GM23338 (cell line): ENCODE data around the gene GABRB3. TPM values are rescaled to one million over a fixed set of nuclear protein-coding genes. Genes with fewer than 3 reads are reported as not detected.

Experiments used
- ATAC-seq: fragments of 200-7000 bp; cut with Tn5 transposase; 3 replicates; pipeline ENCODE4 v1.9.1; 2020
- DNase-seq: peaks from one replicate; pipeline ENCODE4 v3.0.0-alpha.2; 2015; ENCODE audit warnings: low spot score
- H2AFZ ChIP-seq: fragments of 200-600 bp; sonication (generic); 2 replicates; pipeline ENCODE4 v1.8.0; 2016; ENCODE audit warnings: antibody characterized with exemption, mild to moderate bottlenecking, moderate library complexity
- H3F3A ChIP-seq: fragments of 200-600 bp; sonication (generic); replicated peaks from 2 replicates; pipeline ENCODE4 v1.8.0; 2017; ENCODE audit warnings: antibody characterized with exemption, mixed run types, low read depth
- H3K27ac ChIP-seq: fragments of 200-600 bp; sonication (generic); 2 replicates; pipeline ENCODE4 v1.6.1; 2016; ENCODE audit warnings: low read depth
- H3K27me3 ChIP-seq: fragments of 200-600 bp; sonication (generic); 2 replicates; pipeline ENCODE4 v1.8.0; 2016; ENCODE audit warnings: mild to moderate bottlenecking, mixed run types, moderate library complexity; ENCODE audit not compliant: insufficient read depth
- H3K36me3 ChIP-seq: fragments of 200-600 bp; sonication (generic); 2 replicates; pipeline ENCODE4 v1.8.0; 2016; ENCODE audit warnings: mild to moderate bottlenecking; ENCODE audit not compliant: insufficient read depth
- H3K4me1 ChIP-seq: fragments of 200-600 bp; sonication (generic); 2 replicates; pipeline ENCODE4 v1.8.0; 2016; ENCODE audit warnings: mild to moderate bottlenecking, moderate library complexity; ENCODE audit not compliant: insufficient read depth
- H3K4me2 ChIP-seq: fragments of 200-600 bp; sonication (generic); 2 replicates; pipeline ENCODE4 v1.7.1; 2017; ENCODE audit warnings: mixed run types
- H3K4me3 ChIP-seq: fragments of 200-600 bp; sonication (generic); 2 replicates; pipeline ENCODE4 v1.6.1; 2016; ENCODE audit warnings: mixed run types
- H3K79me2 ChIP-seq: fragments of 200-600 bp; sonication (generic); replicated peaks from 2 replicates; pipeline ENCODE4 v1.8.0; 2017; ENCODE audit warnings: mild to moderate bottlenecking; ENCODE audit not compliant: insufficient read depth
- H3K9me2 ChIP-seq: fragments of 200-600 bp; sonication (generic); 2 replicates; pipeline ENCODE4 v1.8.0; 2017; ENCODE audit not compliant: insufficient read depth
- H4K20me1 ChIP-seq: fragments of 200-600 bp; sonication (generic); replicated peaks from 2 replicates; pipeline ENCODE4 v1.8.0; 2017; ENCODE audit warnings: mild to moderate bottlenecking; ENCODE audit not compliant: insufficient read depth
- H3K27ac Mint-ChIP-seq: 2 replicates; pipeline ENCODE4 v1.8.0; 2020; ENCODE audit warnings: inconsistent platforms, mild to moderate bottlenecking, moderate library complexity, mixed read lengths
- H3K27me3 Mint-ChIP-seq: 3 replicates; pipeline ENCODE4 v1.8.0; 2022; ENCODE audit warnings: low read depth, mild to moderate bottlenecking, moderate library complexity, mixed read lengths, inconsistent platforms; ENCODE audit not compliant: insufficient read depth, poor library complexity
- H3K36me3 Mint-ChIP-seq: 3 replicates; pipeline ENCODE4 v1.8.0; 2021; ENCODE audit warnings: low read depth, mild to moderate bottlenecking, inconsistent platforms, moderate library complexity, mixed read lengths
- H3K4me1 Mint-ChIP-seq: 3 replicates; pipeline ENCODE4 v1.8.0; 2020; ENCODE audit warnings: mild to moderate bottlenecking, inconsistent platforms, mixed read lengths
- H3K4me3 Mint-ChIP-seq: 3 replicates; pipeline ENCODE4 v1.8.0; 2021; ENCODE audit warnings: moderate library complexity, mild to moderate bottlenecking, inconsistent platforms, mixed read lengths
- H3K9me3 Mint-ChIP-seq: 3 replicates; pipeline ENCODE4 v1.8.0; 2020; ENCODE audit warnings: moderate library complexity, mild to moderate bottlenecking, inconsistent platforms, mixed read lengths
- CREB1 ChIP-seq: fragments of 250-450 bp; sonication (Bioruptor Pico); IDR thresholded peaks from 2 replicates; pipeline ENCODE4 v1.5.0; 2020; ENCODE audit warnings: low read depth, mild to moderate bottlenecking, moderate library complexity
- CTCF ChIP-seq, 2 experiments: fragments of 200-600 bp in 1 of 2; sonication (generic) in 1 of 2; conservative IDR thresholded peaks; 2 replicates each; pipeline versions ENCODE4 v1.5.1 to v1.6.1; 2016 to 2017; ENCODE audit warnings: antibody characterized with exemption in 2 of 2, low read depth in 2 of 2, mild to moderate bottlenecking in 2 of 2, moderate library complexity in 1 of 2
- ETS1 ChIP-seq: IDR thresholded peaks from 2 replicates; pipeline ENCODE4 v1.6.1; 2016; ENCODE audit warnings: antibody characterized with exemption
- EZH2 ChIP-seq: fragments of 200-600 bp; sonication (generic); IDR thresholded peaks from one replicate; pipeline ENCODE4 v1.8.0; 2017; ENCODE audit warnings: antibody characterized with exemption, mild to moderate bottlenecking, low read depth; ENCODE audit not compliant: unreplicated experiment
- EZH2phosphoT487 ChIP-seq: fragments of 200-600 bp; sonication (generic); IDR thresholded peaks from one replicate; pipeline ENCODE4 v1.8.1; 2018; ENCODE audit warnings: antibody characterized with exemption; ENCODE audit not compliant: unreplicated experiment
- JUNB ChIP-seq: IDR thresholded peaks from one replicate; pipeline ENCODE4 v1.6.1; 2016; ENCODE audit warnings: antibody characterized with exemption; ENCODE audit not compliant: unreplicated experiment
- NANOG ChIP-seq: IDR thresholded peaks from 2 replicates; pipeline ENCODE4 v1.6.1; 2016; ENCODE audit warnings: antibody characterized with exemption, borderline replicate concordance
- POLR2AphosphoS5 ChIP-seq: IDR thresholded peaks from 2 replicates; pipeline ENCODE4 v1.6.1; 2016; ENCODE audit warnings: antibody characterized with exemption, low read depth
- REST ChIP-seq: IDR thresholded peaks from one replicate; pipeline ENCODE4 v1.6.1; 2018; ENCODE audit warnings: antibody characterized with exemption; ENCODE audit not compliant: unreplicated experiment
- STAT1 ChIP-seq: IDR thresholded peaks from one replicate; pipeline ENCODE4 v1.6.1; 2016; ENCODE audit warnings: antibody characterized with exemption; ENCODE audit not compliant: unreplicated experiment
- ZNF114 ChIP-seq: fragments of 250-450 bp; sonication (Bioruptor Pico); IDR thresholded peaks from 2 replicates; pipeline ENCODE4 v1.5.0; 2020; ENCODE audit warnings: mild to moderate bottlenecking, moderate library complexity
- ZNF331 ChIP-seq: fragments of 250-450 bp; sonication (Bioruptor Pico); IDR thresholded peaks from 2 replicates; pipeline ENCODE4 v1.5.0; 2020; ENCODE audit warnings: low read depth, mild to moderate bottlenecking, moderate library complexity
- ZNF462 ChIP-seq: fragments of 250-450 bp; sonication (Bioruptor Pico); IDR thresholded peaks from 2 replicates; pipeline ENCODE4 v1.5.0; 2020; ENCODE audit warnings: mild to moderate bottlenecking, moderate library complexity
- polyA plus RNA-seq: library from polyadenylated mRNA; unstranded; fragments of >200 nt; fragmentation: Nextera tagmentation; extraction: Ambion mirVana; gene quantifications from 2 replicates; pipeline ENCODE4 v1.2.1, GENCODE V29; 2016
- total RNA-seq: library from RNA; depleted of rRNA; stranded (reverse); fragments of >200 nt; shearing (Covaris generic); gene quantifications from 2 replicates; pipeline ENCODE4 v1.2.3, GENCODE V29; 2014

The GABRB3 gene
- total and polyA plus RNA-seq, 2 experiments from 2014 or later: 56.5 to 131 TPM

DNA sequence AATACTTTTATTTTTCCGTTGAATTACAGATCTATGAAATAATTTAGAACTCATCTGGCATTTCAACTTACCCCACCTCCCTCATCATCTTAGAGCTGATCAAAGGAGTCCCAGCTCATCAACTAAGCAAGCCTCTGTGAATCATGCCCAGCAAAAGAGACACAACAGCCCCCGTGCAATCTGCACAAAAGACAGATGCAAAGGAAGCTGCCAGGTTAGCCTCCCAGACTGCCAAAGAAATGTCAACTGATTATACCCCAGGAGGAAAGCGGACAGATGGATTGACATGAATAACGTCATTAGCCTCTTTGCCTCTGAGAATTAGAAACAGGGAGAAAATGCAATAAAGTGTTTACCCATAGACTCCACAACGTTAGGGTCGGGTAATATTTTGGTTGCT, 75.0 kb downstream of the GABRB3 start:
- Histone ChIP-seq H3K4me2 (no peak overlapping the region), H3K4me3 (no peak overlapping the region), H3K9me2 (no peaks in the 10 kb centered on the region), H4K20me1 (0 out of 2 replicates have a peak, but pooled peaks cover 7% of the 10 kb centered on the region), H3K27me3 (no peaks in the 10 kb centered on the region), H2AFZ (no peak overlapping the region), H3F3A (no peaks in the 10 kb centered on the region), H3K79me2 (peaks cover 100% of the 10 kb centered on the region), H3K4me1 (peaks cover 44% of the 10 kb centered on the region), H3K27ac (no peak overlapping the region), H3K36me3 (peaks cover 6% of the 10 kb centered on the region; the same call in 1 of the 2 replicates)
- ATAC-seq (no peak), DNase-seq (no peak)
- Mint-ChIP-seq H3K9me3 (peaks cover 24% of the 10 kb centered on the region), H3K4me3 (no peak overlapping the region), H3K27ac (no peak overlapping the region), H3K4me1 (peaks cover 62% of the 10 kb centered on the region), H3K36me3 (peaks cover 39% of the 10 kb centered on the region), H3K27me3 (peaks cover 11% of the 10 kb centered on the region)
- TF ChIP-seq POLR2AphosphoS5: no peak
- no peak for TF ChIP-seq EZH2
- no peak for TF ChIP-seq NANOG
- TF ChIP-seq ETS1: no peak
- no peak for TF ChIP-seq STAT1
- no peak for TF ChIP-seq EZH2phosphoT487
- no peak for TF ChIP-seq CTCF (conservative IDR thresholded peaks at IDR 0.05; ENCODE audit: low read depth in 2 of 2)
- TF ChIP-seq ZNF114 (CRISPR knock-in tag): no peak
- no peak for TF ChIP-seq JUNB
- no peak for TF ChIP-seq ZNF331
- no peak for TF ChIP-seq CREB1 (CRISPR knock-in tag)
- no peak for TF ChIP-seq REST
- no peak for TF ChIP-seq ZNF462 (CRISPR knock-in tag)
